Vagina (tissue), 2 donors: Measurements from ENCODE around the gene APOBEC4. TPM values are rescaled to one million over a fixed set of nuclear protein-coding genes. Genes with fewer than 3 reads are reported as not detected.

Experiments used
- DNase-seq, 2 donors: peaks; one replicate each; pipeline ENCODE4 v3.0.0-alpha.2; 2017; ENCODE audit errors: extremely low spot score in 2 of 2
- H3K27ac ChIP-seq: fragments of 200-600 bp; sonication (generic); one replicate; pipeline ENCODE4 v1.5.1; 2019
- H3K27me3 ChIP-seq: fragments of 200-600 bp; sonication (generic); one replicate; pipeline ENCODE4 v1.5.1; 2019
- H3K36me3 ChIP-seq, 2 donors: fragments of 200-600 bp; sonication (generic); one replicate each; pipeline ENCODE4 v1.5.1; 2017 to 2019
- H3K4me1 ChIP-seq: fragments of 200-600 bp; sonication (generic); one replicate; pipeline ENCODE4 v1.5.1; 2019
- H3K4me3 ChIP-seq, 2 donors: fragments of 200-600 bp; sonication (generic); 1 replicate in 1 of 2; 2 replicates in 1 of 2; pipeline ENCODE4 v1.5.1; 2016 to 2019
- H3K9me3 ChIP-seq: fragments of 200-600 bp; sonication (generic); one replicate; pipeline ENCODE4 v1.5.1; 2019
- CTCF ChIP-seq, 3 experiments: fragments of 450-650 bp in 2 of 3; fragments of 200-600 bp in 1 of 3; sonication (generic) in 1 of 3; IDR thresholded peaks; one replicate each; pipeline ENCODE4 v1.5.1; 2017 to 2019; ENCODE audit warnings: antibody characterized with exemption in 3 of 3, mild to moderate bottlenecking in 2 of 3, moderate library complexity in 2 of 3
- POLR2A ChIP-seq, 2 donors: fragments of 450-650 bp; IDR thresholded peaks; one replicate each; pipeline ENCODE4 v1.6.1; 2017; ENCODE audit warnings: antibody characterized with exemption in 2 of 2, mild to moderate bottlenecking in 2 of 2, moderate library complexity in 2 of 2
- POLR2AphosphoS5 ChIP-seq, 2 donors: sonication (generic); formaldehyde crosslinking; IDR thresholded peaks; one replicate each; pipeline ENCODE4 v1.9.0; 2017; ENCODE audit warnings: antibody characterized with exemption in 2 of 2, mild to moderate bottlenecking in 2 of 2, low read depth in 1 of 2; ENCODE audit not compliant: insufficient read depth in 1 of 2
- intact Hi-C: fragments of 100-400 bp; cut with DNase I; formaldehyde crosslinking; loops from one replicate; pipeline ENCODE4 v1.15.1; 2023
- total RNA-seq: library from RNA; depleted of rRNA; stranded (reverse); fragments of >200 nt; gene quantifications from one replicate; pipeline ENCODE4 v1.2.3, GENCODE V29; 2016

APOBEC4 gene
- total RNA-seq, 1 donor from 2014 or later: not detected

DNA sequence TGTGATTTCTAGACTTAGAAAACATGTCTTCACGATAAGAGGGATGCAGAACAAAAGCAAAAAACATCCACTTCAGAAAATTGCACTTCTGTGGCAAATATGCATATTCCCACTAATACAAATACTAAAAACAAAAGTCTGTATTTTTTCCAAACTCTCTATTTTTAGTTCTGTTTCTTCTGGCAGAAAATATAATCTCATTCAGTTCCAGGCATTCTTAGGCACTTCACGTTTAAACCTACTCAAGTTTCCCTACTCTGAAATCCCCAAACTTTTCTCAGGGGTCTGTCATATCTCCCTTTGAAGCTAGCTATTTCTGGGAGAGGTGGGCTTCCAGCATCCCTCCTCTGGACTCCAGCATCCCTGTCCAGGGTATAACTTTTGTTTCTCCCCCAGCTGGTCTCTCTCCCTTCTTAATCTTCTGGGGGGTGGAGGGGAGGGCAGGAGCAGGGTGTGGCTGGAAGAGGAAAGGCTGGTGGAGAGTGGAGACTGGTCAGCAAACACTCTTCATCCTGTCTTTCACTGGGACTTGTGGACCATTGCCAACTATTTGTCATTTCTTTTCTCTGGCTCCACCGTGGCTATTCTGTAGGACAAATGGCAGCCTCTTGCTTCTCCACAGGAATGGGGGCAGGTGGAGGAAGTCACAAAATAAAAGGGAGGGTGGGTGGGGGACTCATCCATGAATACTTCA, 43.2 kb downstream of the APOBEC4 start:
- Histone ChIP-seq H3K4me3 (no peak overlapping the region), H3K4me1 (peaks cover 15% of the 10 kb centered on the region), H3K27me3 (no peaks in the 10 kb centered on the region), H3K36me3 (no peaks in the 10 kb centered on the region), H3K27ac (peak overlapping the region; percentile 77), H3K9me3 (no peaks in the 10 kb centered on the region)
- TF ChIP-seq POLR2AphosphoS5 (IDR thresholded peaks at IDR 0.05; ENCODE audit: insufficient read depth in 1 of 2, low read depth in 1 of 2) (no peak), CTCF (IDR thresholded peaks at IDR 0.05) (no peak), POLR2A (IDR thresholded peaks at IDR 0.05) (no peak)
- no peak for DNase-seq
- intact Hi-C loops: no loop called here

- no peaks in the 10 kb centered on the region for H3K9me3 ChIP-seq
- H3K4me1 ChIP-seq: peaks cover 15% of the 10 kb centered on the region
- no peaks in the 10 kb centered on the region for H3K36me3 ChIP-seq
- H3K27me3 ChIP-seq: no peaks in the 10 kb centered on the region
- intact Hi-C loops: no loop called here
- DNase-seq: no peak
- peak overlapping the region; percentile 77 for H3K27ac ChIP-seq
- TF ChIP-seq POLR2AphosphoS5 (IDR thresholded peaks at IDR 0.05; ENCODE audit: insufficient read depth in 1 of 2, low read depth in 1 of 2) (peak in 1 of 2 donors; percentile 77), POLR2A (IDR thresholded peaks at IDR 0.05) (no peak), CTCF (IDR thresholded peaks at IDR 0.05) (peak; percentile 43 to 60 (median 47))
- no peak overlapping the region for H3K4me3 ChIP-seq
Observed at GRCh38 chr1:183609313-183609712, 43.8 kb downstream of the APOBEC4 start.

- no peak overlapping the region for H3K4me3 ChIP-seq
- intact Hi-C loops: no loop called here
- H3K27ac ChIP-seq: no peak overlapping the region
- H3K27me3 ChIP-seq: no peaks in the 10 kb centered on the region
- peaks cover 15% of the 10 kb centered on the region for H3K4me1 ChIP-seq
- H3K36me3 ChIP-seq: no peaks in the 10 kb centered on the region
- TF ChIP-seq CTCF (IDR thresholded peaks at IDR 0.05): no peak
- TF ChIP-seq POLR2A (IDR thresholded peaks at IDR 0.05): no peak
- H3K9me3 ChIP-seq: no peaks in the 10 kb centered on the region
- DNase-seq: no peak
Observed at GRCh38 chr1:183607322-183607980, 45.7 kb downstream of the APOBEC4 start.

GRCh38 chr1:183605904-183606303, 47.2 kb downstream of the APOBEC4 start:
- H3K27ac ChIP-seq: no peak overlapping the region
- no peaks in the 10 kb centered on the region for H3K27me3 ChIP-seq
- peaks cover 15% of the 10 kb centered on the region for H3K4me1 ChIP-seq
- H3K36me3 ChIP-seq: no peaks in the 10 kb centered on the region
- TF ChIP-seq POLR2AphosphoS5 (IDR thresholded peaks at IDR 0.05; ENCODE audit: insufficient read depth in 1 of 2, low read depth in 1 of 2) (no peak), CTCF (IDR thresholded peaks at IDR 0.05) (no peak), POLR2A (IDR thresholded peaks at IDR 0.05) (no peak)
- DNase-seq: no peak
- H3K9me3 ChIP-seq: no peaks in the 10 kb centered on the region
- H3K4me3 ChIP-seq: no peak overlapping the region
- intact Hi-C loops: no loop called here

GRCh38 chr1:183604815-183605214, 48.3 kb downstream of the APOBEC4 start:
- no peaks in the 10 kb centered on the region for H3K9me3 ChIP-seq
- H3K4me1 ChIP-seq: peaks cover 7% of the 10 kb centered on the region
- DNase-seq: no peak
- no peak overlapping the region for H3K27ac ChIP-seq
- TF ChIP-seq CTCF (IDR thresholded peaks at IDR 0.05) (no peak), POLR2AphosphoS5 (IDR thresholded peaks at IDR 0.05; ENCODE audit: insufficient read depth in 1 of 2, low read depth in 1 of 2) (no peak), POLR2A (IDR thresholded peaks at IDR 0.05) (no peak)
- H3K36me3 ChIP-seq: no peaks in the 10 kb centered on the region
- intact Hi-C loops: no loop called here
- no peak overlapping the region for H3K4me3 ChIP-seq
- no peaks in the 10 kb centered on the region for H3K27me3 ChIP-seq
